GM18951 (cell line): Measurements from ENCODE around the gene EGF.
"Not testable (repeated sequence)": the region's sequence is repeated elsewhere in the genome, so short reads cannot be mapped to it uniquely, and the experiment has no call there.

Experiments used
- POLR2A ChIP-seq: IDR thresholded peaks from 4 replicates; pipeline ENCODE4 v1.6.1; 2011; ENCODE audit warnings: mild to moderate bottlenecking; ENCODE audit not compliant: insufficient read length, insufficient read depth; ENCODE audit errors: extremely low read depth
- in situ Hi-C: fragments of 300-500 bp; cut with MboI; formaldehyde crosslinking; loops from one replicate; pipeline ENCODE4 v1.12.0; 2022; ENCODE audit warnings: low sequenced_read_pairs, mixed read lengths, inconsistent platforms; ENCODE audit not compliant: unreplicated experiment

Gene EGF

GRCh38 chr4:109912706-109913595 lies at the start of gene EGF:
Gene EGF, plus strand, starts transcription at chr4:109912883. Its CDS starts 453 bp downstream, at chr4:109913336.
- no peak for TF ChIP-seq POLR2A
- in situ Hi-C loops: no loop called here

- TF ChIP-seq POLR2A: no peak
- in situ Hi-C loops: no loop called here
Measured at GRCh38 chr4:109864134-109864533, 48.5 kb upstream of the EGF start.

GRCh38 chr4:109870061-109870460 lies 42.6 kb upstream of the EGF start:
- TF ChIP-seq POLR2A: no peak
- in situ Hi-C loops: no loop called here

GRCh38 chr4:109872065-109872464 lies 40.6 kb upstream of the EGF start:
- no peak for TF ChIP-seq POLR2A
- in situ Hi-C loops: no loop called here

GRCh38 chr4:109872950-109873656 lies 39.6 kb upstream of the EGF start:
- no peak for TF ChIP-seq POLR2A
- in situ Hi-C loops: no loop called here

GRCh38 chr4:109873791-109874514 lies 38.7 kb upstream of the EGF start:
- in situ Hi-C loops: no loop called here
- TF ChIP-seq POLR2A: no peak

GRCh38 chr4:109875106-109875505 lies 37.6 kb upstream of the EGF start:
- in situ Hi-C loops: no loop called here
- TF ChIP-seq POLR2A: no peak

- in situ Hi-C loops: not testable (repeated sequence)
Measured at GRCh38 chr4:109875553-109875952, 37.1 kb upstream of the EGF start.

- in situ Hi-C loops: no loop called here
- TF ChIP-seq POLR2A: no peak
Measured at GRCh38 chr4:109876634-109877265, 35.9 kb upstream of the EGF start.

GRCh38 chr4:109877400-109877799 lies 35.3 kb upstream of the EGF start:
- no peak for TF ChIP-seq POLR2A
- in situ Hi-C loops: no loop called here

- TF ChIP-seq POLR2A: no peak
- in situ Hi-C loops: no loop called here
Measured at GRCh38 chr4:109878355-109878754, 34.3 kb upstream of the EGF start.

GRCh38 chr4:109879081-109879480 lies 33.6 kb upstream of the EGF start:
- in situ Hi-C loops: no loop called here
- no peak for TF ChIP-seq POLR2A

GRCh38 chr4:109879636-109880314 lies 32.9 kb upstream of the EGF start:
- in situ Hi-C loops: no loop called here
- TF ChIP-seq POLR2A: no peak

- in situ Hi-C loops: no loop called here
- no peak for TF ChIP-seq POLR2A
Measured at GRCh38 chr4:109886303-109886702, 26.4 kb upstream of the EGF start.
